ENCODE results near the gene SELENON. TPM values are rescaled to one million over a fixed set of nuclear protein-coding genes. Genes with fewer than 3 reads are reported as not detected.

The SELENON gene
- total and polyA plus RNA-seq, 10 of the 15 experiments (the other 5 are each of a cell fraction or from before 2014, with no cell fraction given) = 0.07 to 5.1 (median 0.80) TPM

DNA sequence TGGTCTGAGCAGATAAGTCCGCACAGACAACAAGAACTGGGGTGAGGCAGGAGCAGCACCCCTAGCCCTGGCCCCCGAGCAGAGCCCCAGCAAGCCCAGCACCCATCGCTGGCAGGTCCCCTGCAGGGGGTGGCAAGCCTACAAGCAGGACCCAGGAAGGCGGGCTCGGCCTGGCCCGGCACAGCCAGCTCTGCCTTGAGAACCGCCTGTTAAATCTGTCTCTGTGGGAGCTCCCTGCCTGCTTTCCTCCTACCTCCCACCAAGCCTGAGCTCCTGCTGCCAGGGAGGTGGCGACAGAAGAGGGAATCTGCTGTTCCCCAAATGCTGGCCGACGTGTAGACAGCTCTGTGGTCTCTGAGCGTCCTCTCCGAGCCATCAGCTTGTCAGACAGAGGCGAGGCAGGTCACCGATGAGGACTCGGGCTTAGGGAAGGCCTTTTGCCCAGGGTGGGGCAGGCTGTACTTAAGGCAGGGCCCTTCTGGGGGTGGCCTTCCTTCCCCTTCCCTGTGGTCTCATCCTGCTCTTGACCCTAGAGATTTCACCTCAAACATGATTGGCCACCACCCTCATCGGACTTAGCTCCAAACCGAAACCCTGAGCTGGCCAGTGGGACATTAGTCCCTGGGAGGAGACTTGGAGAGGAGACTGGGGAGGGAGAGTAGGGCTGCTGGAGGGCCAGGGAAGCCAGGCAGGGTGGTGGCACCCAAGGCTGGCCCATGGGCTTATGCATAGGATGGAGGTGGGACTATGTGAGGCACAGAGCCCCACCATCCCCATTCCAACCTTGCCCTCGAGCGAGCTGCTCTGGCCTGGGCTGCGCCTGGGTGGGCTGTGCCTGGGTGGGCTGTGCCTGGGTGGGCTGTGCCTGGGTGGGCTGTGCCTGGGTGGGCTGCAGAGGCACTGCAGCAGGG, 7.7 kb downstream of the SELENON start:
- H3K27me3 ChIP-seq (replicated peaks in 1 of 2; ENCODE audit: control insufficient read depth in 2 of 2, insufficient read depth in 2 of 2, low read length in 1 of 2) = no peaks in the 10 kb centered on the region
- 76% methylated on average over 17 of the region's 20 CpGs for WGBS (ENCODE audit: insufficient coverage, insufficient replicate concordance, low lambda C conversion rate, missing lambda C conversion rate)
- SMC1A ChIA-PET (ENCODE audit: uncharacterized antibody, unreplicated experiment) = no interaction called here
- H2AFZ ChIP-seq (ENCODE audit: control insufficient read depth, low read depth, low read length) = no peak overlapping the region
- TF ChIP-seq STAT3 (IDR thresholded peaks at IDR 0.05; ENCODE audit: low read depth, low read length) = no peak
- no peak for TF ChIP-seq IRF3 (IDR thresholded peaks at IDR 0.05)
- no peak for TF ChIP-seq RELA (IDR thresholded peaks at IDR 0.05; ENCODE audit: borderline replicate concordance, partially characterized antibody)
- no peak for TF ChIP-seq BMI1 (IDR thresholded peaks at IDR 0.05; ENCODE audit: borderline replicate concordance)
- TF ChIP-seq, protein P1, sequence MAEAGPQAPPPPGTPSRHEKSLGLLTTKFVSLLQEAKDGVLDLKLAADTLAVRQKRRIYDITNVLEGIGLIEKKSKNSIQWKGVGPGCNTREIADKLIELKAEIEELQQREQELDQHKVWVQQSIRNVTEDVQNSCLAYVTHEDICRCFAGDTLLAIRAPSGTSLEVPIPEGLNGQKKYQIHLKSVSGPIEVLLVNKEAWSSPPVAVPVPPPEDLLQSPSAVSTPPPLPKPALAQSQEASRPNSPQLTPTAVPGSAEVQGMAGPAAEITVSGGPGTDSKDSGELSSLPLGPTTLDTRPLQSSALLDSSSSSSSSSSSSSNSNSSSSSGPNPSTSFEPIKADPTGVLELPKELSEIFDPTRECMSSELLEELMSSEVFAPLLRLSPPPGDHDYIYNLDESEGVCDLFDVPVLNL (IDR thresholded peaks at IDR 0.05; ENCODE audit: low read depth, low read length) = no peak
- no peak for TF ChIP-seq CBFB (IDR thresholded peaks at IDR 0.05; ENCODE audit: low read depth)
- TF ChIP-seq ETV6 (conservative IDR thresholded peaks at IDR 0.05 in 1 of 2, IDR thresholded peaks at IDR 0.05 in 1 of 2; ENCODE audit: borderline replicate concordance in 1 of 2, low read depth in 1 of 2) = no peak
- no peak for TF ChIP-seq RAD21 (IDR thresholded peaks at IDR 0.05; ENCODE audit: insufficient read depth, low read depth, low read length)
- no peak for TF ChIP-seq NFXL1 (IDR thresholded peaks at IDR 0.05; ENCODE audit: borderline replicate concordance)
- TF ChIP-seq NBN (IDR thresholded peaks at IDR 0.05) = no peak
- no peak for TF ChIP-seq ZNF274 (IDR thresholded peaks at IDR 0.05; ENCODE audit: insufficient read depth, insufficient read length)
- TF ChIP-seq, protein P2, sequence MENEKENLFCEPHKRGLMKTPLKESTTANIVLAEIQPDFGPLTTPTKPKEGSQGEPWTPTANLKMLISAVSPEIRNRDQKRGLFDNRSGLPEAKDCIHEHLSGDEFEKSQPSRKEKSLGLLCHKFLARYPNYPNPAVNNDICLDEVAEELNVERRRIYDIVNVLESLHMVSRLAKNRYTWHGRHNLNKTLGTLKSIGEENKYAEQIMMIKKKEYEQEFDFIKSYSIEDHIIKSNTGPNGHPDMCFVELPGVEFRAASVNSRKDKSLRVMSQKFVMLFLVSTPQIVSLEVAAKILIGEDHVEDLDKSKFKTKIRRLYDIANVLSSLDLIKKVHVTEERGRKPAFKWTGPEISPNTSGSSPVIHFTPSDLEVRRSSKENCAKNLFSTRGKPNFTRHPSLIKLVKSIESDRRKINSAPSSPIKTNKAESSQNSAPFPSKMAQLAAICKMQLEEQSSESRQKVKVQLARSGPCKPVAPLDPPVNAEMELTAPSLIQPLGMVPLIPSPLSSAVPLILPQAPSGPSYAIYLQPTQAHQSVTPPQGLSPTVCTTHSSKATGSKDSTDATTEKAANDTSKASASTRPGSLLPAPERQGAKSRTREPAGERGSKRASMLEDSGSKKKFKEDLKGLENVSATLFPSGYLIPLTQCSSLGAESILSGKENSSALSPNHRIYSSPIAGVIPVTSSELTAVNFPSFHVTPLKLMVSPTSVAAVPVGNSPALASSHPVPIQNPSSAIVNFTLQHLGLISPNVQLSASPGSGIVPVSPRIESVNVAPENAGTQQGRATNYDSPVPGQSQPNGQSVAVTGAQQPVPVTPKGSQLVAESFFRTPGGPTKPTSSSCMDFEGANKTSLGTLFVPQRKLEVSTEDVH (IDR thresholded peaks at IDR 0.05; ENCODE audit: low read depth, partially characterized antibody) = no peak
- TF ChIP-seq, protein P3, sequence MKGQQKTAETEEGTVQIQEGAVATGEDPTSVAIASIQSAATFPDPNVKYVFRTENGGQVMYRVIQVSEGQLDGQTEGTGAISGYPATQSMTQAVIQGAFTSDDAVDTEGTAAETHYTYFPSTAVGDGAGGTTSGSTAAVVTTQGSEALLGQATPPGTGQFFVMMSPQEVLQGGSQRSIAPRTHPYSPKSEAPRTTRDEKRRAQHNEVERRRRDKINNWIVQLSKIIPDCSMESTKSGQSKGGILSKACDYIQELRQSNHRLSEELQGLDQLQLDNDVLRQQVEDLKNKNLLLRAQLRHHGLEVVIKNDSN (IDR thresholded peaks at IDR 0.05; ENCODE audit: borderline replicate concordance, extremely low read length, insufficient read depth, low read depth, low read length) = no peak
- no peaks in the 10 kb centered on the region for H3K9me3 ChIP-seq (replicated peaks; ENCODE audit: control insufficient read depth, insufficient read depth, low read length)
- POLR2A ChIA-PET = interaction anchor here (0.5 to 0.6 kb wide), 2 partner anchors 315 to 1060 kb away, joined by 4 to 6 read pairs; no protein-coding TSS in a partner anchor
- no peaks in the 10 kb centered on the region for H4K20me1 ChIP-seq (ENCODE audit: control insufficient read depth, insufficient read depth)
- CTCF ChIA-PET = interaction anchor here (1.2 to 8.1 kb wide), 2 partner anchors 9 to 304 kb away, joined by 4 to 63 read pairs; partner anchors contain the start of gene SELENON
- H3K36me3 ChIP-seq (ENCODE audit: control insufficient read depth in 2 of 2, insufficient read depth in 2 of 2, low read length in 1 of 2) = no peaks in the 10 kb centered on the region
- H3K9ac ChIP-seq (ENCODE audit: control insufficient read depth, insufficient read depth, low read length) = no peak overlapping the region
- RAD21 ChIA-PET (ENCODE audit: unreplicated experiment) = interaction anchor here (0.8 to 3.2 kb wide), 2 partner anchors 190 to 199 kb away, joined by 3 to 13 read pairs; partner anchors contain the start of gene PAFAH2
- no peak overlapping the region for H3K4me3 ChIP-seq
- FAIRE-seq (no peak), ATAC-seq (no peak), DNase-seq (ENCODE audit: low read depth, low spot score) (no peak)
- no peak overlapping the region for H3K4me2 ChIP-seq (ENCODE audit: control insufficient read depth, insufficient read depth)
- intact Hi-C loops (cut with micrococcal nuclease; ENCODE audit: unreplicated experiment) (loop anchor here (10.0 kb wide), 1 partner anchor 563 kb away; the partner anchor contains the start of gene RSRP1), in situ Hi-C loops (cut with MboI) (loop anchor here (25.0 kb wide), 1 partner anchor 395 kb away; the partner anchor contains the start of gene RHCE)
- no peaks in the 10 kb centered on the region for H3K79me2 ChIP-seq (ENCODE audit: control insufficient read depth, insufficient read depth, low read length)
- no peak overlapping the region for H3K27ac ChIP-seq (ENCODE audit: control insufficient read depth, insufficient read depth)
- peaks cover 30% of the 10 kb centered on the region for H3K4me1 ChIP-seq (ENCODE audit: control insufficient read depth, insufficient read depth, low read length)
- BruUV-seq (replicated peaks) = no TSS peak

Data from GM12878 (cell line).